GM03348 (cell line): ENCODE results near the gene ZNF263.

ENCODE experiments used
- DNase-seq: peaks from one replicate; pipeline ENCODE4 v3.0.0; 2012; ENCODE audit warnings: low spot score

ZNF263 gene

DNA sequence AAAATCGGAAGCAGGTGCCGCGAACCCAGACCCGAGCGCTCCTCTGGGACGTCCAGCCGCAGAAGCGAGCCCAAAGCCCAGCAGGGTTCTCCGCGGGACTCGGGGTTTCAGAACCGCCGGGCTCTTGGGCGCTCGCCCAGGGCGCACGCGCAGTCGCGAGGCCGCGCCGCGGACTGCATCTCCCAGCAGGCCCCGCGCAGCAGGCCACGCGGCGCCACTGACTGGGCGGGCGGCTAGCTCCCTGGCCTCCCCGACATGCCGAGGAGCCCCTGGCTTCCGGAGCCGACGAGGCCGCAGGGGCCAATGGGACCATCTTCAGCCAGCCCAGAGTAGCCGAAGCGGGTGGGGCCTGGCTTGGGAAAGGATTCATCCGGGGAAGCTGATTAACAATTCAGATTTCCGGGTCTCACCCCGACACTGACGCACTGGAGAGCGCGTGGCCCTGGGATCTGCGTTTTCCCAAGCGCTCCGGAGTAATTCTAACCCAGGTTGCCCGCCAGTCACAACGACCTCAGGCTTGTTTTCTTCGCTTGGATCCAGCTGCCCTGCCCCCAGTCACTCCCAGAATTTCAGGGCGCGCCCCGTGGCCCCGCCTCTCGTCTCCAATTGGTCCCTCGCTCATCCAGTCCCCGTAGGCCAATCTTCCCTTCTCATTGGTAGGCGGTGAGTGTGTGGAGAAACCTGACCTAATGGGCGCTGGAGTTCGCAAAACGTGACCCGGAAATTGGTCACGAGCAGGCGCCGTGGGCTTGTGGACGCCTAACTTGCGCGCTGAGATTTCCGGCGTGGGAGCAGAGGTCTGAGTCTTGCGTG, at the start of gene ZNF263:
Gene ZNF263, plus strand, starts transcription at position 762 of the 813 bp plus-strand sequence. CDS start 328 bp downstream, outside the sequence.
- peak; percentile 97 for DNase-seq

- no peak for DNase-seq
Observed at GRCh38 chr16:3234543-3234856, 48.8 kb upstream of the ZNF263 start.

- peak; percentile 97 for DNase-seq
Observed at GRCh38 chr16:3234857-3235561, 48.3 kb upstream of the ZNF263 start, which contains the start of gene ZNF200. Gene ZNF200, minus strand, starts transcription at chr16:3235158. Its CDS starts 1,403 bp downstream, at chr16:3233755.

DNA sequence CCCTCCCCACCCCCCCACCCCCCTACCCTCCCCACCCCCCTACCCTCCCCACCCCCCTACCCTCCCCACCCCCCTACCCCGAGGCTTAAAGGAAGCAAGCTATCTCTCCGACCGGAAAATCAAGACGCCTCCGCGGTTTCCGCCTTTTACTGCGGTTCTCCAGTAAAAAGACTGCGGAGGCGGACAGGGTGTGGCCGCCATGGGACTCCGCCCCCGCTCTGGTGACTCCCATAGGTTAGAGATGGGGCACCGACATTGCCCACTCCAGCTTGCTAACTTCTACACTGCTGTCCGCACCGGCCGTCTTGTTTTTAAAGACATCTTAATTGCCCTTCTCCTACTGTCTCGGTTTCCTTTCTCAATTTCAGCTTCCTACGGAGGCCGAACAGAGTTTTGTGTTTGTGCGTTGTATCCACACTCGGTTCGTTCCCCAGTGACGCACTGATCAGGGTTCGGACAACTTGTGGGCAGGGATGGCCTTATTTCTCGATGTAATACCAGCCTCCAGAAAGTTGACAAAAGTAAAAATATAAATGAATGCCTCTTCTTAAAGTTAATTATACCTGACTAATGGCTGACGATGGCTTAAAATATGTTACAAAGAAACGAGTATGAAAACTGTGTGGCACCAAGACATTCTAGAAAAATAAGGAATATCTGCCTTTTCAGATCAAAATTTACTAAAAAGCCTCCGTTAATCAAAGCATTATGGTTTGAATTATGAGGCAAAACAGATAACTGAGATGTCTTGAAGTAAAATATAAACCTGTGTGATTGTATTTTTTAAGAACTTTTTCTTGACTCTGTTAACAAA, 47.2 kb upstream of the ZNF263 start:
- DNase-seq = no peak

GRCh38 chr16:3241761-3242160, 41.5 kb upstream of the ZNF263 start:
- DNase-seq = no peak

- DNase-seq = no peak
Observed at GRCh38 chr16:3242709-3243108, 40.6 kb upstream of the ZNF263 start.

GRCh38 chr16:3243882-3244281, 39.4 kb upstream of the ZNF263 start:
- no peak for DNase-seq

DNA sequence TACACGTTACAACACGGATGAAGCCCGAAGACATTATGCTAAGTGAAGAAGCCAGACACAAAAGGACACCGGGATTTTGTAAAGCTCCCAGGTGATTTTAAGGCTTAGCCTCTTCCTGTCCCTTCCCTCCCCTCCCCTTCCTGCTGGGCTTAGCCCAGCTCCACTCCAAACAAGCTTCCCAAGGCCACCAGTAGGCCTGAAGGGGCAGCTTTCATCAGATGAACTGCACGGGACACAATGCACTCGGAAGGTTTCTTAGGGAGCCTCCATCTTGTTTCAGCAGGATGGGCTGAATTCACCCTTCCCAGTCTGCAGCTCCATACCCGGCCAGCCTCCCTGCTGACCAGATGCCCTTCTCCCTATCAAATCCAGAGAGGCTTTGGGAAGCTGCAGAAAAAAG, 37.3 kb upstream of the ZNF263 start:
- DNase-seq = no peak

DNA sequence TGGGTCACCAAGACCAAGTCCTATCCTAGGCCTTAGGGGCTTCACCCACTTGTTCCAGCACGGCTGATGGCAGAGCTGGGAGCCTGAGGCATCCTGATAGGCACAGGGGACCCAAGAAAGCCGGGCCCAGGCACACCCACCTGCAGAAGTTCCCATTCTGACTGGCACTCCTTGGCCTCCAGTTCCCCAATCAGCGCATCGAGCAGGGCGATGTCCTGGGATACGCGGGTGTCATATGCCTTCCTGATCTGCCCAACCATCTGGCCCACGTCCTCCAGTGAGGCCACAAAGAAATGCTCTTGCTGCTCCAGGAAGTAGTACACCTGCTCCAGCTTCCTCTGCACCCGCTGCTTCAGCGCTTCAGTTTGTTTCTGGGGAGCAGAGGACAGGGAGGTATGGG, 36.4 kb upstream of the ZNF263 start:
- no peak for DNase-seq

DNA sequence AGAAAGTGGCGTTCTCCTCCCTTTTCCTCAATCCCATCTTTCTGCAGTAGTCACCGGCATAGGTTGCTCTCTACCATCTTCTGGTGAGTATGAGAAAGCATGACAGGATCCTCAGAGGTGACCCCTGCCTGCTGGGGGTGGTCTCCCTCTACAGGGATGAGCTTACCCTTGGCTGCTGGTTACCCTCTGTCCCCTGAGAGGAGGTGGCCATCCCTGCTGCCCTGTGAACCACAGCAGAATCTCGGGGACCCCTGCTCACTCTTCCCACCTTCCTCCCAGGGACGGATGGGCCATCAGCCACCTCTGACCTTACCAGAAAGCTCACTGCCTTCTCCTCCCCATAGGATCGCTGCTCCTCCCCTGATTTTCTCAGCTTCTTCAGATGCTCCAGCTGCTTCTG, 34.7 kb upstream of the ZNF263 start:
- no peak for DNase-seq

- no peak for DNase-seq
Observed at GRCh38 chr16:3249020-3249419, 34.3 kb upstream of the ZNF263 start.

- DNase-seq = no peak
Observed at GRCh38 chr16:3249451-3249850, 33.8 kb upstream of the ZNF263 start.

DNA sequence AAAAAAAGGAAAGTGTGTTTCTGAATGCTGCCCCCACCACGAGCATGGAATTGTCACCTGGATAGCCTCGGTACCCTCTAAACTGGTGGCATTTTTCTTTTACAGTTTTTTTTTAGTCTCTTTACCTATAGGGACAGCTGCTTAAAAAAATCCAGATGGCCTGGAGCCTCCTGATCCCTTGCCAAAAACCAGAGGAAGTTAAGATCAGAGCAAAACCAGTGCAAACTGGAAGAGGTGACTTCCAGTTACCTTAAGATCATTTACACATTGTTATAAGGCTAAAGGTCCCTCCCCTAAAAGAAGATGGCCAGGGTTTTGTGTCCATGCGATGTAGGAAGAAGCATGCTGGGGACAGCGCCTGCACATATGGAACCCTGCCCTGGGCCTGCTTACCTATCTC, 30.3 kb upstream of the ZNF263 start:
- no peak for DNase-seq

DNA sequence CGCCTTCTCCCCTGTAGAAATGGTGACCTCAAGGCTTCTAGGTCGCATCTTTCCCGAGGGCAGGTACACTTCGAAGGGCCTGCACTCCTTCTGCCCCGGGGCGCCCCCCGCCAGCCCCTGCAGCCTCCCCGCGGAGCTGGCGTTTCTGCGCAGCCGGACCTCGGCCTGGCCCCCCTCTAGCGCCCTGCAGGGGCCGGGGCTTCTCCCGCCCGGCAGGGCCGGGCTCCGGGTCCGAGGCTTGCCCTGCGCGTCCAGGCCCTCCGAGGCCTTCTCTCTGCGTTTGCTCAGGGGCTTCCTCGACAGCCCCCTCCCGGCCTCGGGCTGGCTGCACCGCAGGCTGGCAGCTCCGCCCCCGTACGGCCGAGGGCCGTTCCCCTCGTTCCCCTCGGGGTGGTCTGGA, 29.0 kb upstream of the ZNF263 start:
- DNase-seq = no peak

GRCh38 chr16:3256146-3256865, 27.0 kb upstream of the ZNF263 start, which contains the start of gene MEFV:
Gene MEFV, minus strand, starts transcription at chr16:3256633. Its CDS starts 46 bp downstream, at chr16:3256587.
- DNase-seq = no peak

GRCh38 chr16:3256866-3257465, 26.3 kb upstream of the ZNF263 start:
- no peak for DNase-seq

DNA sequence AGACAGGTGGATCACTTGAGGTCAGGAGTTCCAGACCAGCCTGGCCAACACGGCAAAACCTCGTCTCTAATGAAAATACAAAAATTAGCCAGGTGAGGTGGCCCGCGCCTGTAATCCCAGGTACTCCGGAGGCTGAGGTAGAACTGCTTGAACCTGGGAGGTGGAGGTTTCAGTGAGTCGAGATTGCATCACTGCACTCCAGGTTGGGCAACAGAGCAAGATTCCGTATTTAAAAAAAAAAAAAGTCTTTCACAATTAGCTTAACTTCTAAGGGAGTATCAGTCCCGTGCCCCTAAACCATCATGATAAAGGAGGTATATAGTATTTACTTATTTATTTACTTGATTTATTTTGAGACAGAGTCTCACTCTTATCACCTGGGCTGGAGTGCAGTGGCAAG, 23.5 kb upstream of the ZNF263 start:
- DNase-seq = no peak

DNA sequence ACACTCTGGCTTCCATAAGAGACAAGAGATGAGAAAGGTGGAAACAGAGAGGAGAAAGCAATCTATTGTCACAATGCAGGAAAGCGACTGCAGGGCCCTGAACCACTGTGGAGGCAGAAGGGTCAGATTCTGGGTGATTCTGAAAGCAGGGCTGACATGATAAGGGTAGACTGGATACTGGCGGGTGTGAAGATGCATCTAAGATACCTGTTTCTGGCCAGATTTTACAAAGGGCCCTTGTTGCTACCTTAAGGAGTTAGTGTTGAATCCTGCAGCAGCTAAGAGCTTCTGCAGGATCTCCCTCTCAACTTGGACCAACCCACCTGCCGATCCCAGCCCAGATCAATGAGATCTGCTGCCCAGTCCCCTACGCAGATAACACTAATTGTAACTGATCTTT, 20.8 kb upstream of the ZNF263 start:
- DNase-seq = no peak

- DNase-seq = peak; percentile 99
Observed at GRCh38 chr16:3264137-3265036, 18.9 kb upstream of the ZNF263 start.

- DNase-seq = peak; percentile 71
Observed at GRCh38 chr16:3266873-3267537, 16.3 kb upstream of the ZNF263 start.
